Kidney (tissue), 14 donors: ENCODE measurements around the gene DHX29. TPM values are rescaled to one million over a fixed set of nuclear protein-coding genes. Genes with fewer than 3 reads are reported as not detected.
A peak's percentile ranks its signal among the peaks of the same experiment; 100 is the strongest.

Experiments used
- DNase-seq, 5 donors: peaks; one replicate each; pipeline ENCODE4 v3.0.0-alpha.2; 2013 to 2020
- FAIRE-seq: peaks from 2 replicates; lab custom pipeline; 2012; peaks lifted over from hg19 to GRCh38; lab: Jason Lieb, UNC
- H3K27ac ChIP-seq, 2 donors: one replicate each; pipeline ENCODE4 v1.7.0; 2013; ENCODE audit warnings: low read depth in 2 of 2, low read length in 2 of 2, inconsistent platforms in 1 of 2
- H3K27me3 ChIP-seq: one replicate; pipeline ENCODE4 v1.7.1; 2013; ENCODE audit warnings: low read length, inconsistent platforms; ENCODE audit not compliant: control insufficient read depth, insufficient read depth
- H3K36me3 ChIP-seq, 3 donors: one replicate each; pipeline versions ENCODE4 v1.7.0 to v1.7.1; 2013; ENCODE audit warnings: low read length in 3 of 3, control low read depth in 1 of 3, inconsistent platforms in 1 of 3; ENCODE audit not compliant: insufficient read depth in 3 of 3, control insufficient read depth in 2 of 3
- H3K4me1 ChIP-seq, 3 donors: one replicate each; pipeline versions ENCODE4 v1.7.0 to v1.7.1; 2013; ENCODE audit warnings: low read length in 3 of 3, inconsistent platforms in 1 of 3, low read depth in 1 of 3; ENCODE audit not compliant: control insufficient read depth in 2 of 3, insufficient read depth in 2 of 3
- H3K4me3 ChIP-seq, 3 donors: one replicate each; pipeline versions ENCODE4 v1.7.0 to v1.8.1; 2013; ENCODE audit warnings: low read length in 3 of 3, control low read depth in 1 of 3, inconsistent platforms in 1 of 3
- H3K9ac ChIP-seq, 3 donors: one replicate each; pipeline versions ENCODE4 v1.7.0 to v1.7.1; 2013; ENCODE audit warnings: low read length in 3 of 3, control low read depth in 1 of 3, inconsistent platforms in 1 of 3
- H3K9me3 ChIP-seq, 3 donors: one replicate each; pipeline versions ENCODE4 v1.7.0 to v1.7.1; 2013; ENCODE audit warnings: low read length in 3 of 3, control low read depth in 1 of 3, inconsistent platforms in 1 of 3; ENCODE audit not compliant: control insufficient read depth in 2 of 3, insufficient read depth in 1 of 3
- intact Hi-C: fragments of 100-400 bp; cut with DNase I; formaldehyde crosslinking; loops from one replicate; pipeline ENCODE4 v1.11.1; 2022
- polyA plus RNA-seq: library from polyadenylated mRNA; stranded (reverse); fragments of 350-450 nt; fragmentation: Illumina TruSeq; extraction: RNeasy Lipid Tissue Mini Kit (QIAGEN cat#74804); gene quantifications from one replicate; pipeline ENCODE4 v1.2.3, GENCODE V29; 2014; ENCODE audit warnings: low read depth, low replicate concordance; ENCODE audit not compliant: insufficient read depth
- total RNA-seq: library from RNA; stranded (reverse); fragmentation: NEBNext Ultra II Directional; extraction: Animal tissue kit (Norgen Biotek cat#: 25700); gene quantifications from one replicate; pipeline ENCODE4 v1.2.1, GENCODE V29; 2021
- TF ChIP-seq, protein P1 (sequence below): IDR thresholded peaks from 3 replicates; pipeline ENCODE4 v1.5.1; 2012; ENCODE audit warnings: mild to moderate bottlenecking, moderate library complexity, borderline replicate concordance; ENCODE audit not compliant: insufficient read depth; ENCODE audit errors: extremely low read depth
- donor health status: control.
- donor health status: control.
- donor health status: control.
- donor health status: control.
- donor health status: control.
- donor health status: DM: yes; HTN: yes; CAD: no.
- donor health status: Normal renal cell carcinoma (clear cell type).

The DHX29 gene
- total and polyA plus RNA-seq, 2 donors from 2014 or later: 13.5 to 28.0 TPM

DNA sequence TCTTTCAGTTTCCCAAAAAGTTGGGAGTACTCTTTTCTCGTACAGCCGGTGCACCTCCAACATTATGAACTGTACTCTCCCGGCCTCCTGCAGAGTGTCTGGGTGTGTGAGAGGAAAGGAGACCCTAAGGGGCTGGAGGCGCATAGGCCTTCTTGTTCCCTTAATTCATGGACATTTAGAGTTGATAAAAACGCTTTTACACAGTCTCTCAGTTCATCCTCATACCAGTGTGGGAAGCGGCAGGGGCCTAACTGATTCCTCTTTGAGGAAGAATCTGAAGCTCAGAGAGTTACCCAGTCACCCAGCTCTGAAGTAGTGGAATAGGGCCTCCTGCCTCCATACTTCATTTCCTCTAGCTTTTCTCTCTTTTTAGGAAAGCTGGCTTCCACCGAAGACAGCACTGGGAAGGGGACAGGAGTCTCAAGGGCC lies 83.7 kb downstream of the DHX29 start:
- Histone ChIP-seq H3K27me3 (peaks cover 79% of the 10 kb centered on the region), H3K36me3 (no peaks in the 10 kb centered on the region), H3K4me3 (no peak overlapping the region), H3K4me1 (peaks cover 0 to 8% (median 0%) of the 10 kb centered on the region in 3 donors), H3K9ac (no peak overlapping the region), H3K27ac (no peak overlapping the region), H3K9me3 (no peaks in the 10 kb centered on the region)
- intact Hi-C loops: no loop called here
- TF ChIP-seq, protein P1, sequence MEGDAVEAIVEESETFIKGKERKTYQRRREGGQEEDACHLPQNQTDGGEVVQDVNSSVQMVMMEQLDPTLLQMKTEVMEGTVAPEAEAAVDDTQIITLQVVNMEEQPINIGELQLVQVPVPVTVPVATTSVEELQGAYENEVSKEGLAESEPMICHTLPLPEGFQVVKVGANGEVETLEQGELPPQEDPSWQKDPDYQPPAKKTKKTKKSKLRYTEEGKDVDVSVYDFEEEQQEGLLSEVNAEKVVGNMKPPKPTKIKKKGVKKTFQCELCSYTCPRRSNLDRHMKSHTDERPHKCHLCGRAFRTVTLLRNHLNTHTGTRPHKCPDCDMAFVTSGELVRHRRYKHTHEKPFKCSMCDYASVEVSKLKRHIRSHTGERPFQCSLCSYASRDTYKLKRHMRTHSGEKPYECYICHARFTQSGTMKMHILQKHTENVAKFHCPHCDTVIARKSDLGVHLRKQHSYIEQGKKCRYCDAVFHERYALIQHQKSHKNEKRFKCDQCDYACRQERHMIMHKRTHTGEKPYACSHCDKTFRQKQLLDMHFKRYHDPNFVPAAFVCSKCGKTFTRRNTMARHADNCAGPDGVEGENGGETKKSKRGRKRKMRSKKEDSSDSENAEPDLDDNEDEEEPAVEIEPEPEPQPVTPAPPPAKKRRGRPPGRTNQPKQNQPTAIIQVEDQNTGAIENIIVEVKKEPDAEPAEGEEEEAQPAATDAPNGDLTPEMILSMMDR: no peak
- FAIRE-seq (no peak), DNase-seq (no peak)

- intact Hi-C loops: no loop called here
- TF ChIP-seq, protein P1: no peak
- no peak overlapping the region for H3K4me3 ChIP-seq
- peaks cover 0 to 8% (median 0%) of the 10 kb centered on the region in 3 donors for H3K4me1 ChIP-seq
- no peaks in the 10 kb centered on the region for H3K36me3 ChIP-seq
- H3K27ac ChIP-seq: no peak overlapping the region
- no peak for FAIRE-seq
- H3K27me3 ChIP-seq: peaks cover 73% of the 10 kb centered on the region
- no peaks in the 10 kb centered on the region for H3K9me3 ChIP-seq
- DNase-seq: peak in 4 of 5 donors; percentile 42 to 66 (median 60)
- no peak overlapping the region for H3K9ac ChIP-seq
Observed at GRCh38 chr5:55222985-55223811, 84.3 kb downstream of the DHX29 start.

DNA sequence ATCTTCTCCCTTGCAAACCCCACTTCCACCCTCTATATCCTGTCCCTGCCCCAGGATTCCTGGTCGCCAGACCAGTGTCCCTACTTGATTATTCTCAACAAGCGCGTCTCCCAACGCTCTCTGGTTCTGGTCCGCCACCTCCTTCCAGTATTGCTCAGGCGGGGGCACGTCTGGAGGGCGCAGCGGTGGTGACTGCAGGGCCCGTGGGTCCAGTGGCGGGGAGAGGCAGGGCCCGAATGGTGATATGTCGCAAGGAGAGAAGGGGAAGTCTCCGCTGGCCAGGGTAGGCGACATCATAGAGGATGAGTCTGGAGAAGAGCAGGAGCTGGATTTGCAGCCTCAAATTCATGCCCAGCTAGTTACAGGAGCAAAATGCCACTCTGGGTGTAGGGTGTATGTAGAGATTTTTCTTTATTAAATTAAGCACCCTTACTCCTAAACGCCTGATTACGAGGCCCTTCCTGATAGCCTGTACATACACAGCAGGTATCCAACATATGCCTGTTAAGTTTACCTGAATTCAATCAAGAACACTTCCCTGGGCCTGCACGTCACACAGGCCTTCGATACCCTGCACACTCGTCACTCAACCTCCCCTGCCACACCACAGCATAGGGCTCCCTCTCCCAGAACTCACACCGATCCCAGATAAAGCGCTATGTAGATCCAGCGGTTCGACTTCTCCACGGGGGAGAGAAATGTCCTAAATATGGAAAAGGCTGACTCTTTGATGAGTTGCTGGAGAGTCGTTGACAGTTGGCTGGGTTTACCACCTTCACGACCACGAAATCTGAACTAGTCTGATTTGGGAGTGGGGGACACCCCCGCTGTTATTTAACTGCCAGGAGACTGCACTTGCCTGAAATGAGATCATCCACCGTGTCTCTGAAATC lies 85.2 kb downstream of the DHX29 start:
- H3K36me3 ChIP-seq: no peaks in the 10 kb centered on the region
- H3K4me1 ChIP-seq: peaks cover 0 to 8% (median 0%) of the 10 kb centered on the region in 3 donors
- H3K27me3 ChIP-seq: peaks cover 65% of the 10 kb centered on the region
- no peaks in the 10 kb centered on the region for H3K9me3 ChIP-seq
- TF ChIP-seq, protein P1: no peak
- peak in 1 of 5 donors; percentile 61 for DNase-seq
- no peak for FAIRE-seq
- no peak overlapping the region for H3K9ac ChIP-seq
- H3K27ac ChIP-seq: no peak overlapping the region
- intact Hi-C loops: no loop called here
- no peak overlapping the region for H3K4me3 ChIP-seq
